NCI-H2029 (cell line): Measurements from ENCODE around the gene OR2V1.
"Not testable (repeated sequence)": the region's sequence is repeated elsewhere in the genome, so short reads cannot be mapped to it uniquely, and the experiment has no call there.

Experiments
- DNase-seq: peaks from one replicate; lab custom pipeline; 2025; lab: John Stamatoyannopoulos, UW

The OR2V1 gene

GRCh38 chr5:181130832-181131496 is at the start of gene OR2V1:
Gene OR2V1, minus strand, starts transcription at chr5:181131169. Its CDS starts 5,865 bp downstream, at chr5:181125304.
- DNase-seq = no peak

GRCh38 chr5:181177559-181177958 is 46.6 kb upstream of the OR2V1 start:
- DNase-seq = not testable (repeated sequence)

GRCh38 chr5:181176254-181176952 is 45.4 kb upstream of the OR2V1 start:
- DNase-seq = no peak

GRCh38 chr5:181173420-181174342 is 42.7 kb upstream of the OR2V1 start:
- DNase-seq = no peak

- DNase-seq = no peak
Observed at GRCh38 chr5:181173027-181173419, 42.1 kb upstream of the OR2V1 start.

- no peak for DNase-seq
Observed at GRCh38 chr5:181171782-181172181, 40.8 kb upstream of the OR2V1 start.

- no peak for DNase-seq
Observed at GRCh38 chr5:181170996-181171395, 40.0 kb upstream of the OR2V1 start.

GRCh38 chr5:181170237-181170825 is 39.4 kb upstream of the OR2V1 start:
- DNase-seq = no peak

- not testable (repeated sequence) for DNase-seq
Observed at GRCh38 chr5:181169459-181170236, 38.7 kb upstream of the OR2V1 start.

GRCh38 chr5:181168595-181169118 is 37.7 kb upstream of the OR2V1 start:
- no peak for DNase-seq

- no peak for DNase-seq
Observed at GRCh38 chr5:181167814-181168488, 37.0 kb upstream of the OR2V1 start.

GRCh38 chr5:181166812-181167733 is 36.1 kb upstream of the OR2V1 start:
- no peak for DNase-seq

- no peak for DNase-seq
Observed at GRCh38 chr5:181164076-181164952, 33.3 kb upstream of the OR2V1 start.

GRCh38 chr5:181163487-181164075 is 32.6 kb upstream of the OR2V1 start:
- no peak for DNase-seq

- no peak for DNase-seq
Observed at GRCh38 chr5:181161534-181162175, 30.7 kb upstream of the OR2V1 start.

GRCh38 chr5:181160755-181161533 is 30.0 kb upstream of the OR2V1 start:
- DNase-seq = not testable (repeated sequence)
